ENCODE measurements around the gene SOWAHC.
"Not testable (repeated sequence)": the region's sequence is repeated elsewhere in the genome, so short reads cannot be mapped to it uniquely, and the experiment has no call there.

SOWAHC gene

GRCh38 chr2:109614715-109615636 lies 812 bp downstream of the SOWAHC start:
- DNase-seq (ENCODE audit: low read depth in 2 of 2): no peak

- DNase-seq (ENCODE audit: low read depth in 2 of 2): no peak
Observed at GRCh38 chr2:109615637-109616144, 1.5 kb downstream of the SOWAHC start.

- DNase-seq (ENCODE audit: low read depth in 2 of 2): no peak
Observed at GRCh38 chr2:109616184-109616583, 2.0 kb downstream of the SOWAHC start.

- DNase-seq (ENCODE audit: low read depth in 2 of 2): no peak
Observed at GRCh38 chr2:109619032-109619615, 5.0 kb downstream of the SOWAHC start.

GRCh38 chr2:109623297-109623696 lies 9.1 kb downstream of the SOWAHC start:
- no peak for DNase-seq (ENCODE audit: low read depth in 2 of 2)

GRCh38 chr2:109623923-109624322 lies 9.8 kb downstream of the SOWAHC start:
- no peak for DNase-seq (ENCODE audit: low read depth in 2 of 2)

- no peak for DNase-seq (ENCODE audit: low read depth in 2 of 2)
Observed at GRCh38 chr2:109624339-109624738, 10.2 kb downstream of the SOWAHC start.

- not testable (repeated sequence) for DNase-seq (ENCODE audit: low read depth in 2 of 2)
Observed at GRCh38 chr2:109628321-109628720, 14.2 kb downstream of the SOWAHC start.

GRCh38 chr2:109629867-109630266 lies 15.7 kb downstream of the SOWAHC start:
- DNase-seq (ENCODE audit: low read depth in 2 of 2): no peak

- no peak for DNase-seq (ENCODE audit: low read depth in 2 of 2)
Observed at GRCh38 chr2:109630441-109631430, 16.6 kb downstream of the SOWAHC start.

- DNase-seq (ENCODE audit: low read depth in 2 of 2): no peak
Observed at GRCh38 chr2:109631741-109632140, 17.6 kb downstream of the SOWAHC start.

- DNase-seq (ENCODE audit: low read depth in 2 of 2): no peak
Observed at GRCh38 chr2:109632158-109632789, 18.1 kb downstream of the SOWAHC start.

- no peak for DNase-seq (ENCODE audit: low read depth in 2 of 2)
Observed at GRCh38 chr2:109633284-109633961, 19.3 kb downstream of the SOWAHC start.

GRCh38 chr2:109635426-109636304 lies 21.5 kb downstream of the SOWAHC start:
- no peak for DNase-seq (ENCODE audit: low read depth in 2 of 2)

- DNase-seq (ENCODE audit: low read depth in 2 of 2): no peak
Observed at GRCh38 chr2:109636317-109636716, 22.2 kb downstream of the SOWAHC start.

- no peak for DNase-seq (ENCODE audit: low read depth in 2 of 2)
Observed at GRCh38 chr2:109637749-109638570, 23.8 kb downstream of the SOWAHC start.

- no peak for DNase-seq (ENCODE audit: low read depth in 2 of 2)
Observed at GRCh38 chr2:109638795-109639194, 24.6 kb downstream of the SOWAHC start.

GRCh38 chr2:109640000-109640399 lies 25.8 kb downstream of the SOWAHC start:
- not testable (repeated sequence) for DNase-seq (ENCODE audit: low read depth in 2 of 2)

Data from stimulated activated CD8-positive, alpha-beta memory T cell treated with anti-CD3 and anti-CD28 coated beads, Interleukin-7, amount 100 ng/mL, for 1 hour (primary cell).